MCF 10A (cell line): Measurements from ENCODE around the gene PRSS56. TPM values are rescaled to one million over a fixed set of nuclear protein-coding genes. Genes with fewer than 3 reads are reported as not detected.

Source experiments
- BruUV-seq: library from RNA; stranded (reverse); fragments of 400-500 nt; replicated peaks from 2 replicates; lab custom pipeline; 2021; lab: Mats Ljungman, UMichigan
- CTCF ChIA-PET: fragments of 300-600 bp; sonication (Branson Sonifier 250); formaldehyde crosslinking; extraction: SDS; loops from one replicate; lab custom pipeline; 2021; ENCODE audit warnings: antibody characterized with exemption, inconsistent platforms; lab: Yijun Ruan, JAX
- POLR2A ChIA-PET: fragments of 300-600, 350-650 bp; sonication (Branson Sonifier 250); formaldehyde crosslinking; extraction: SDS; loops from one replicate; lab custom pipeline; 2020; ENCODE audit warnings: antibody characterized with exemption, inconsistent platforms; lab: Yijun Ruan, JAX
- DNase-seq: peaks from one replicate; pipeline ENCODE4 v3.0.0-alpha.2; 2018; ENCODE audit not compliant: unreplicated experiment
- H3K27ac Mint-ChIP-seq: one replicate; pipeline ENCODE4 v1.8.0; 2022; ENCODE audit warnings: mild to moderate bottlenecking, low read depth, mixed read lengths; ENCODE audit not compliant: unreplicated experiment
- H3K27me3 Mint-ChIP-seq: one replicate; pipeline ENCODE4 v1.8.0; 2022; ENCODE audit warnings: mixed read lengths; ENCODE audit not compliant: insufficient read depth, unreplicated experiment
- H3K36me3 Mint-ChIP-seq: one replicate; pipeline ENCODE4 v1.8.0; 2022; ENCODE audit warnings: mild to moderate bottlenecking, moderate library complexity, mixed read lengths; ENCODE audit not compliant: insufficient read depth, unreplicated experiment
- H3K4me1 Mint-ChIP-seq: one replicate; pipeline ENCODE4 v1.8.0; 2022; ENCODE audit warnings: mixed read lengths; ENCODE audit not compliant: insufficient read depth, unreplicated experiment
- H3K4me3 Mint-ChIP-seq: one replicate; pipeline ENCODE4 v1.8.0; 2022; ENCODE audit warnings: mild to moderate bottlenecking, moderate library complexity, mixed read lengths; ENCODE audit not compliant: unreplicated experiment
- H3K9me3 Mint-ChIP-seq: one replicate; pipeline ENCODE4 v1.8.0; 2022; ENCODE audit warnings: mixed read lengths; ENCODE audit not compliant: unreplicated experiment
- CTCF ChIP-seq: fragments of 200-600 bp; IDR thresholded peaks from one replicate; pipeline ENCODE4 v1.8.0; 2022; ENCODE audit warnings: antibody characterized with exemption, mild to moderate bottlenecking; ENCODE audit not compliant: unreplicated experiment
- intact Hi-C: fragments of 100-400 bp; cut with micrococcal nuclease; formaldehyde crosslinking; loops from 2 replicates; pipeline ENCODE4 v1.14.1; 2022
- total RNA-seq: library from RNA; stranded (reverse); gene quantifications from 2 replicates; pipeline ENCODE4 v1.2.3, GENCODE V29; 2022

The PRSS56 gene
- total RNA-seq, 1 experiment from 2014 or later, result not detected

- no TSS peak for BruUV-seq
- DNase-seq, result no peak
- H3K27me3 Mint-ChIP-seq, result peaks cover 28% of the 10 kb centered on the region
- intact Hi-C loops, result no loop called here
- H3K27ac Mint-ChIP-seq, result no peak overlapping the region
- POLR2A ChIA-PET, result no interaction called here
- H3K9me3 Mint-ChIP-seq, result no peaks in the 10 kb centered on the region
- H3K36me3 Mint-ChIP-seq, result no peaks in the 10 kb centered on the region
- no peak overlapping the region for H3K4me3 Mint-ChIP-seq
- TF ChIP-seq CTCF, result no peak
- H3K4me1 Mint-ChIP-seq, result no peaks in the 10 kb centered on the region
- CTCF ChIA-PET, result no interaction called here
Measured at GRCh38 chr2:232485757-232486557, 34.2 kb upstream of the PRSS56 start.

- Mint-ChIP-seq H3K4me1 (no peaks in the 10 kb centered on the region), H3K4me3 (no peak overlapping the region), H3K27ac (no peak overlapping the region), H3K36me3 (no peaks in the 10 kb centered on the region), H3K27me3 (peaks cover 22% of the 10 kb centered on the region), H3K9me3 (no peaks in the 10 kb centered on the region)
- ChIA-PET CTCF (interaction anchor here (0.7 kb wide), 1 partner anchor 22 kb away, joined by 3 read pairs; no protein-coding TSS in a partner anchor), POLR2A (no interaction called here)
- intact Hi-C loops, result no loop called here
- BruUV-seq, result no TSS peak
- TF ChIP-seq CTCF, result no peak
- no peak for DNase-seq
Measured at GRCh38 chr2:232486558-232487384, 33.4 kb upstream of the PRSS56 start.

- ChIA-PET CTCF (interaction anchor here (0.6 to 0.7 kb wide), 2 partner anchors 9 to 21 kb away, joined by 3 to 4 read pairs; no protein-coding TSS in a partner anchor), POLR2A (no interaction called here)
- Mint-ChIP-seq H3K9me3 (no peaks in the 10 kb centered on the region), H3K27ac (no peak within 1 kb of the TSS), H3K4me1 (peaks cover 2% of the 10 kb centered on the region), H3K4me3 (no peak within 1 kb of the TSS), H3K36me3 (no peaks in the 10 kb centered on the region), H3K27me3 (peaks cover 22% of the 10 kb centered on the region)
- TF ChIP-seq CTCF, result no peak
- intact Hi-C loops, result no loop called here
- no TSS peak for BruUV-seq
- DNase-seq, result no peak
Measured at GRCh38 chr2:232487385-232488096, 32.6 kb upstream of the PRSS56 start, which contains the start of gene ECEL1. ECEL1 (minus strand) TSS chr2:232487834; CDS start chr2:232486653, 1,181 bp downstream.
